IMR-90 (cell line): ENCODE results near the gene NT5C. TPM values are rescaled to one million over a fixed set of nuclear protein-coding genes. Genes with fewer than 3 reads are reported as not detected.

Experiments
- ATAC-seq: fragments of 200-7000 bp; cut with Tn5 transposase; 2 replicates; pipeline ENCODE4 v1.9.1; 2020; ENCODE audit warnings: low read depth, mild to moderate bottlenecking, moderate library complexity
- BruUV-seq: library from RNA; stranded (reverse); fragments of 400-500 nt; replicated peaks from 2 replicates; lab custom pipeline; 2021; lab: Mats Ljungman, UMichigan
- CTCF ChIA-PET: fragments of 300-600 bp; formaldehyde crosslinking; extraction: SDS; loops from one replicate; lab custom pipeline; 2021; ENCODE audit warnings: antibody characterized with exemption; lab: Yijun Ruan, JAX
- POLR2A ChIA-PET: fragments of 300-600 bp; sonication (Branson Sonifier 250); formaldehyde crosslinking; loops from one replicate; lab custom pipeline; 2022; ENCODE audit warnings: antibody characterized with exemption; ENCODE audit not compliant: unreplicated experiment; lab: Charles Lee
- DNase-seq: peaks from one replicate; pipeline ENCODE4 v3.0.0; 2013
- H2AFZ ChIP-seq: replicated peaks from 2 replicates; pipeline ENCODE3; 2013; ENCODE audit warnings: low read length, mild to moderate bottlenecking; ENCODE audit not compliant: poor library complexity
- H2AK5ac ChIP-seq: 2 replicates; pipeline ENCODE4 v1.6.1; 2013; ENCODE audit warnings: low read depth, low read length, inconsistent platforms
- H2AK9ac ChIP-seq: replicated peaks from 2 replicates; pipeline ENCODE3; 2013; ENCODE audit warnings: mild to moderate bottlenecking, low read depth, low read length, moderate library complexity; ENCODE audit not compliant: poor library complexity
- H2BK120ac ChIP-seq: 2 replicates; pipeline ENCODE4 v1.6.1; 2013; ENCODE audit warnings: low read depth, low read length, inconsistent platforms
- H2BK15ac ChIP-seq: 3 replicates; pipeline ENCODE4 v1.6.1; 2013; ENCODE audit warnings: low read depth, low read length, inconsistent platforms
- H2BK20ac ChIP-seq: 2 replicates; pipeline ENCODE4 v1.6.1; 2013; ENCODE audit warnings: low read depth, mild to moderate bottlenecking, inconsistent platforms, low read length, moderate library complexity
- H2BK5ac ChIP-seq: 2 replicates; pipeline ENCODE4 v1.6.1; 2013; ENCODE audit warnings: mild to moderate bottlenecking, low read depth, low read length, inconsistent platforms; ENCODE audit not compliant: poor library complexity, severe bottlenecking
- H3K14ac ChIP-seq: replicated peaks from 2 replicates; pipeline ENCODE4 v1.6.1; 2013; ENCODE audit warnings: low read depth, low read length, inconsistent platforms
- H3K18ac ChIP-seq: 2 replicates; pipeline ENCODE4 v1.6.1; 2013; ENCODE audit warnings: low read depth, low read length, control low read depth
- H3K23ac ChIP-seq: 2 replicates; pipeline ENCODE4 v1.6.1; 2013; ENCODE audit warnings: low read depth, low read length, inconsistent platforms
- H3K27ac ChIP-seq: 2 replicates; pipeline ENCODE4 v1.5.1; 2013; ENCODE audit warnings: mild to moderate bottlenecking, control low read depth, low read length; ENCODE audit not compliant: insufficient read depth
- H3K27me3 ChIP-seq: 2 replicates; pipeline ENCODE4 v1.6.1; 2013; ENCODE audit warnings: low read length; ENCODE audit not compliant: control insufficient read depth, insufficient read depth
- H3K36me3 ChIP-seq: 2 replicates; pipeline ENCODE4 v1.6.1; 2013; ENCODE audit warnings: low read length, mixed read lengths; ENCODE audit not compliant: control insufficient read depth, insufficient read depth
- H3K4ac ChIP-seq: 2 replicates; pipeline ENCODE4 v1.6.1; 2013; ENCODE audit warnings: low read depth, low read length, inconsistent platforms
- H3K4me1 ChIP-seq: 2 replicates; pipeline ENCODE4 v1.6.1; 2013; ENCODE audit warnings: low read length, mixed read lengths; ENCODE audit not compliant: control insufficient read depth, insufficient read depth
- H3K4me2 ChIP-seq: 2 replicates; pipeline ENCODE4 v1.6.1; 2013; ENCODE audit warnings: low read depth, mild to moderate bottlenecking, control low read depth, low read length, moderate library complexity
- H3K4me3 ChIP-seq: 2 replicates; pipeline ENCODE4 v1.5.1; 2013; ENCODE audit warnings: low read depth, mild to moderate bottlenecking, control low read depth, low read length, moderate library complexity; ENCODE audit not compliant: insufficient read depth
- H3K56ac ChIP-seq: 2 replicates; pipeline ENCODE4 v1.6.1; 2013; ENCODE audit warnings: low read length, inconsistent platforms; ENCODE audit not compliant: insufficient read depth; ENCODE audit errors: extremely low read depth
- H3K79me1 ChIP-seq, 2 experiments: 2 replicates each; pipeline ENCODE4 v1.6.1; 2013; ENCODE audit warnings: low read length in 2 of 2, inconsistent platforms in 1 of 2, low read depth in 1 of 2
- H3K9ac ChIP-seq: 2 replicates; pipeline ENCODE4 v1.6.1; 2013; ENCODE audit warnings: low read depth, low read length, control low read depth
- H3K9me1 ChIP-seq: 2 replicates; pipeline ENCODE4 v1.6.1; 2013; ENCODE audit warnings: low read length, inconsistent platforms; ENCODE audit not compliant: insufficient read depth
- H3K9me3 ChIP-seq: 2 replicates; pipeline ENCODE4 v1.6.1; 2013; ENCODE audit warnings: low read length; ENCODE audit not compliant: control insufficient read depth, insufficient read depth
- H4K20me1 ChIP-seq: 2 replicates; pipeline ENCODE4 v1.6.1; 2013; ENCODE audit warnings: low read length, inconsistent platforms; ENCODE audit not compliant: insufficient read depth
- H4K5ac ChIP-seq: 2 replicates; pipeline ENCODE4 v1.6.1; 2013; ENCODE audit warnings: mild to moderate bottlenecking, low read depth, low read length, control low read depth
- H4K8ac ChIP-seq, 2 experiments: 2 replicates each; pipeline ENCODE4 v1.6.1; 2013; ENCODE audit warnings: low read depth in 2 of 2, low read length in 2 of 2, control low read depth in 1 of 2, inconsistent platforms in 1 of 2
- H4K91ac ChIP-seq: 2 replicates; pipeline ENCODE4 v1.6.1; 2013; ENCODE audit warnings: low read depth, low read length, inconsistent platforms; ENCODE audit not compliant: insufficient read depth
- BHLHE40 ChIP-seq: fragments of 150-350 bp; IDR thresholded peaks from 2 replicates; pipeline ENCODE4 v1.6.1; 2016; ENCODE audit warnings: mild to moderate bottlenecking, low read depth, low read length
- CEBPB ChIP-seq: IDR thresholded peaks from 2 replicates; pipeline ENCODE4 v1.6.1; 2012; ENCODE audit warnings: low read depth, low read length, improper control_type of control experiment
- CHD1 ChIP-seq: IDR thresholded peaks from 2 replicates; pipeline ENCODE4 v1.6.1; 2012; ENCODE audit warnings: low read depth, low read length, improper control_type of control experiment
- CTCF ChIP-seq: conservative IDR thresholded peaks from 2 replicates; pipeline ENCODE4 v1.5.1; 2012; ENCODE audit warnings: mild to moderate bottlenecking, low read depth, low read length, improper control_type of control experiment
- FOS ChIP-seq: fragments of 150-350 bp; IDR thresholded peaks from 2 replicates; pipeline ENCODE4 v1.6.1; 2016; ENCODE audit warnings: low read depth, low read length
- MAFK ChIP-seq: IDR thresholded peaks from 2 replicates; pipeline ENCODE4 v1.6.1; 2012; ENCODE audit warnings: low read depth, low read length, improper control_type of control experiment
- MXI1 ChIP-seq: IDR thresholded peaks from 2 replicates; pipeline ENCODE4 v1.6.1; 2012; ENCODE audit warnings: low read depth, mild to moderate bottlenecking, low read length, moderate library complexity, borderline replicate concordance
- NFE2L2 ChIP-seq: fragments of 150-350 bp; IDR thresholded peaks from 2 replicates; pipeline ENCODE4 v1.6.1; 2016; ENCODE audit warnings: low read depth, mild to moderate bottlenecking, low read length
- POLR2A ChIP-seq: IDR thresholded peaks from 2 replicates; pipeline ENCODE4 v1.6.1; 2012; ENCODE audit warnings: mild to moderate bottlenecking, low read depth, low read length
- RAD21 ChIP-seq: IDR thresholded peaks from 2 replicates; pipeline ENCODE4 v1.6.1; 2012; ENCODE audit warnings: low read length, improper control_type of control experiment
- RCOR1 ChIP-seq: IDR thresholded peaks from 2 replicates; pipeline ENCODE4 v1.6.1; 2012; ENCODE audit warnings: mild to moderate bottlenecking, low read length, improper control_type of control experiment; ENCODE audit not compliant: insufficient replicate concordance
- RFX5 ChIP-seq: IDR thresholded peaks from 2 replicates; pipeline ENCODE4 v1.8.0; 2012; ENCODE audit warnings: low read depth, mild to moderate bottlenecking, low read length, moderate library complexity
- USF2 ChIP-seq: fragments of 150-350 bp; IDR thresholded peaks from 2 replicates; pipeline ENCODE4 v1.6.1; 2017; ENCODE audit warnings: mild to moderate bottlenecking, antibody characterized with exemption, low read length, low read depth
- WGBS, 2 experiments: methylation state at CpG; one replicate each; pipeline versions ENCODE4 v1.1.5 to v1.1.7; 2013; ENCODE audit warnings: missing lambda C conversion rate in 2 of 2; ENCODE audit not compliant: insufficient read length in 1 of 2; ENCODE audit errors: extremely low coverage in 2 of 2; 5-methylcytosine and 5-hydroxymethylcytosine counted together
- dilution Hi-C: fragments of 300-500 bp; cut with HindIII; formaldehyde crosslinking; loops from one replicate; pipeline ENCODE4 v1.14.3; 2018; ENCODE audit warnings: low sequenced_read_pairs; ENCODE audit not compliant: unreplicated experiment
- in situ Hi-C: fragments of 300-500 bp; cut with MboI; formaldehyde crosslinking; loops from 3 replicates; pipeline ENCODE4 v1.14.3; 2019; ENCODE audit warnings: low sequenced_read_pairs, inconsistent platforms, mixed read lengths
- intact Hi-C: fragments of 100-400 bp; cut with micrococcal nuclease; formaldehyde crosslinking; loops from 2 replicates; pipeline ENCODE4 v1.10.0; 2022
- polyA plus RNA-seq, 3 experiments: library from polyadenylated mRNA; depleted of rRNA; stranded (reverse); fragments of >200 nt; gene quantifications; 2 replicates each; pipeline ENCODE4 v1.2.3, GENCODE V29; 2012; ENCODE audit warnings: low replicate concordance in 1 of 3
- total RNA-seq: library from RNA; depleted of rRNA; stranded (reverse); fragments of >200 nt; gene quantifications from 2 replicates; pipeline ENCODE4 v1.2.3, GENCODE V29; 2012

NT5C gene
- total and polyA plus RNA-seq, 2 of the 4 experiments (the other 2 are of a cell fraction), result 24.0 to 44.6 TPM

GRCh38 chr17:75130059-75130631, 1.4 kb downstream of the NT5C start (continued):
- TF ChIP-seq CTCF, result no peak
- no peak for TF ChIP-seq CEBPB

- no peak overlapping the region for H3K27ac ChIP-seq
- H4K20me1 ChIP-seq, result peaks cover 12% of the 10 kb centered on the region
- peaks cover 15% of the 10 kb centered on the region for H3K36me3 ChIP-seq
- peak overlapping the region; percentile 46 for H2AFZ ChIP-seq
- no peak overlapping the region for H4K5ac ChIP-seq
- H3K79me1 ChIP-seq, result peaks cover 8 to 66% of the 10 kb centered on the region in 2 experiments
- WGBS, 2 experiments, result 100% methylated on average over 2 of the region's 9 CpGs; no CpG with 5 or more reads in 1 of the 2 experiments
- in situ Hi-C loops (no loop called here), intact Hi-C loops (no loop called here), dilution Hi-C loops (no loop called here)
- ATAC-seq (no peak), DNase-seq (no peak)
- H3K4ac ChIP-seq, result no peak overlapping the region
- ChIA-PET POLR2A (no interaction called here), CTCF (interaction anchor here (1.1 kb wide), 1 partner anchor 14 kb away, joined by 3 read pairs; no protein-coding TSS in a partner anchor)
- no peak overlapping the region for H4K91ac ChIP-seq
- H2BK5ac ChIP-seq, result no peak overlapping the region
- no peaks in the 10 kb centered on the region for H3K27me3 ChIP-seq
- H2BK120ac ChIP-seq, result no peak overlapping the region
- peaks cover 22% of the 10 kb centered on the region for H3K9me1 ChIP-seq
- H3K9me3 ChIP-seq, result no peaks in the 10 kb centered on the region
- no peak overlapping the region for H3K4me3 ChIP-seq
- peak overlapping the region; percentile 44 for H2AK9ac ChIP-seq
- BruUV-seq, result no TSS peak
- H4K8ac ChIP-seq, result no peak overlapping the region
- no peak overlapping the region for H3K18ac ChIP-seq
- no peak overlapping the region for H3K9ac ChIP-seq
- no peak overlapping the region for H2AK5ac ChIP-seq
- H2BK15ac ChIP-seq, result no peak overlapping the region
- H3K23ac ChIP-seq, result no peak overlapping the region
- H2BK20ac ChIP-seq, result no peak overlapping the region
- H3K4me1 ChIP-seq, result no peaks in the 10 kb centered on the region; the same call in 1 of the 2 replicates
- no peak overlapping the region for H3K4me2 ChIP-seq
- no peak overlapping the region for H3K14ac ChIP-seq
- H3K56ac ChIP-seq, result no peak overlapping the region
- TF ChIP-seq CHD1, result no peak
- no peak for TF ChIP-seq RFX5
- no peak for TF ChIP-seq POLR2A
- no peak for TF ChIP-seq USF2
- no peak for TF ChIP-seq CEBPB
- no peak for TF ChIP-seq RCOR1
- no peak for TF ChIP-seq FOS
- TF ChIP-seq MXI1, result no peak
- TF ChIP-seq NFE2L2, result no peak
- no peak for TF ChIP-seq BHLHE40
- no peak for TF ChIP-seq RAD21
- TF ChIP-seq MAFK, result no peak
These were observed 2.0 kb downstream of the NT5C start for GRCh38 chr17:75129576-75129975.
